KOPT-K1 (cell line): ENCODE measurements around the gene RNU5B-1.

Source experiments
- H3K27ac ChIP-seq: fragments of 200-600 bp; sonication (generic); 2 replicates; pipeline ENCODE4 v1.5.1; 2016; ENCODE audit warnings: antibody characterized with exemption, mild to moderate bottlenecking, low read depth, low read length; ENCODE audit not compliant: poor library complexity, severe bottlenecking
- H3K36me3 ChIP-seq: fragments of 200-600 bp; sonication (generic); 2 replicates; pipeline ENCODE4 v1.5.1; 2017; ENCODE audit warnings: antibody characterized with exemption, mild to moderate bottlenecking, low read length, moderate library complexity; ENCODE audit not compliant: insufficient read depth
- H3K9me3 ChIP-seq: fragments of 200-600 bp; sonication (generic); 2 replicates; pipeline ENCODE4 v1.5.1; 2017; ENCODE audit warnings: antibody characterized with exemption, low read length, mild to moderate bottlenecking; ENCODE audit not compliant: insufficient read depth, poor library complexity, severe bottlenecking

Gene RNU5B-1

DNA sequence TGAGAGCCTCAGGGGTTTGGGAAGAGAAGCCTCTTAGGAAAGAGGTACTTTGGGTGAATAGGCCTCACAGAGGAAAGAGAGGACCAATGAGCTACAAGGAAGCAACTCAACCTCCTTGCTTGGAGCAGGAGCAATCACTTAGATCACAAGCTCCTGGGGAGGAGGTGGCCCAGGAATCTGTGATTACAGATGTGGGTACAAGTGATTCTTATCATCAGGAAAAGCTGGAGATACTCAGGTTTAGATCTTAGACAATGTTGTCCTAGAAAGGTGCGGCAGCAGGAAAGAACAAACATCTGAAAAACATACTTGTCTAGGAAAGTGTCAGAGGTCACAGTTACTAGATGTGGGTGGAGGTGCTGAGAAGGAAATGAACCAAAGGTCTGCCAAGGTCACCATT, 26.0 kb upstream of the RNU5B-1 start:
- Histone ChIP-seq H3K36me3 (peaks cover 19% of the 10 kb centered on the region; the same call in 1 of the 2 replicates), H3K27ac (no peak overlapping the region), H3K9me3 (no peaks in the 10 kb centered on the region)

DNA sequence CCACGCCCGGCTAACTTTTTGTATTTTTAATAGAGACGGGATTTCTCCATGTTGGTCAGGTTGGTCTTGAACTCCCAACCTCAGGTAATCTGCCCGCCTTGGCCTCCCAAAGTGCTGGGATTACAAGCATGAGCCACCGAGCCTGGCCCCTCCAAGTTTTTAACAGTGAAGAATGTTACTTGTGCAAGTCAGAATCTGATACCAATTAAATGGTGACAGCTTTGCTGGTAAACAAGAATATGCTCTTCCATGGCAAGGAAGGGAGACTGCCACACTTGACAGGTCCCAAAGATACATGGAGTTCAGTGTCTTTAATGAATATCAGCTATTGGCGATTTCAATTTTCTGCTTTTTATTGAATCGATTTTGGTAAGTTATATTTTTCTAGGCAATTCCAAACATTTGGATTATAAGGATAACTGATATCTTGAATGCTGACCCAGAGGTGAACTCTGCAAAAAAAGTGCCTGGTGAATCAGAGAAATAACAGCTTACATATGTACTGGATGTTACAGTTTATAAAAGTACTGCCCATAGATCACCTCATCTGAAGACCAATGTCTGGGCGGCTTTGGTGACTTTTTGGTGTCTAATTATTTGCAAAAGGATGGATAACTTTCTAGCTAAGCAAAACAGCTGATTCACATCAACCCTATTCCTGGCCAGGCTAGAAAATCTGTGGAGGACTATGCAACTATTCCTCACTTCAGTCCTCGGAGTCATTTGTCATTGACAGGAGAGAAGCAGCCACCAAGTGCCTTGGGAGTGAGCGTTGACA, 19.0 kb upstream of the RNU5B-1 start:
- peak overlapping the region; percentile 88 for H3K27ac ChIP-seq
- no peaks in the 10 kb centered on the region for H3K9me3 ChIP-seq

DNA sequence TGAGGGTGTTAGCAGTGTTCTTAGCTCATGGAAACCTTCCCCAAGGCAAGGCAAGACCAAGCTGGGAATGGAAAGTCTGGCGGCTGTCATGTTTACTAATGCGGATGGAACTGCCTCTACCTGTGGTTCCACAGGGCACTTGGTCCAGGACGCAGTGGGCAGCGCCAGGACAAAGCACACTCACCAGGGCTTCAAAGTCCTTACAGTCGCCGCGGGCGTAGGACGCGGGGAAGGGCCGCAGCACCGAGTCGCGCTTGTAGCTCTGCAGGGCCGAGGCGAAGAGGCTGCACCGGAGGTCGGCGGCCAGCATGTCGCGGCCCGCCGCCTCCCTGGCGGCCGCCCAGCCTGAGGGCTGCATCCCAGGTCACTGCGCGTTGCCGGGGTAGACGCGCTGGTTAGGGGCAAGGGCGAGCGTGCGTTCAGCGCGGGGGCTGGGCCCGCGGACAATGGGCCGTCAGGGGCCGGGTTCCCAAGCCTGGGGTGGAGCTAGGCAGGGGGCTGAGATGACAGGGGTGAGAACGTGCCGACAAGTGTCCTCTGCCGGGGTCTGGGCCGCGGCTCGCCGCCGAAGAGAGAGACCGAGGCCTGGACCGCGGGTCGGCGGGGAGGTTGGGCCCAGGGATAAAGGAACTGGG, 18.3 kb upstream of the RNU5B-1 start:
- H3K9me3 ChIP-seq: no peaks in the 10 kb centered on the region
- H3K36me3 ChIP-seq: peaks cover 7% of the 10 kb centered on the region; the same call in 1 of the 2 replicates
- H3K27ac ChIP-seq: peak overlapping the region; percentile 88

More for the DNA sequence above, 19.0 kb upstream of the RNU5B-1 start:
- peaks cover 7% of the 10 kb centered on the region; the same call in 1 of the 2 replicates for H3K36me3 ChIP-seq

DNA sequence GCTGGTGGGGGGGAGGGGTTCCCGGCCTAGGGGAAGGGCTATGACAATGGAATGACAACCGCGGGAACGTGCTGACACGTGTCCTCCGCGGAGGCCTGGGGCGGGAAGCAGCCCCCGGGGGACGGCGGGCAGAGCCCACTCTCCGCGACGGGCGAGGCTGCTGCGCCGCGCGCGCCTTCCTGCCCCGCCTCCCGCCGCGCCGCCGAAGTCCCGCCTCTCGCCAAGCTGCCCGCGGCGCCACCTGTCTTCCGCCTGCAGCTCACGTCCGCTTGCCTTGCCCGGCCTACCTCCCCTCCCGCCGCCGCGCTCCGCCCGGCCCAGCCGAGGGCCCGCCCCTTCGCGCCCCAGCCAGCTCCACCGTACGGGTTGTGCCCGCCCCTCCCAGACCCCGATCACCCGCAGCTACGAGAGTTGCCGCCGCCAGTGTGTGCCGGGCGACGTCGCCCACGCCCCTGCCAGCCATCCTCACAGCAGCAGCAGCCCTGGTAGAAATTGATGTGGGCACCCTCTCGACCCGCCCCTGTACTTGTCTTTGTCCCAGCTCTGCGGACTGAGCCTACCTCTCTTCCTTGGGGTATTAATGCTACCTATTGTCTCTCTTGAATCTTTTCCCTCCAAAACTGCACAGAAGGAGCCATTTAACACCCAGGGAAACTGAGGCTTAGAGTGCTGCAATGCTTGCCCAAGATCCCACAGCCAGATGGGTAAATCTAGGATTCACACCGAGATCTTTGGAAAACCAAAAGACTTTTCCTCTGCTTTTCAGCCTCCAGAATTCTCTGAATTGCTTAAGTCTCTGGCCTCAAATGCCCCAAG, 17.6 kb upstream of the RNU5B-1 start, which contains the start of gene PARP16:
PARP16 (minus strand) TSS at position 180 of the 816 bp plus-strand sequence. CDS start 457 bp downstream, outside the sequence.
- peak within 1 kb of the TSS; percentile 88 for H3K27ac ChIP-seq
- no peaks in the 10 kb centered on the region for H3K9me3 ChIP-seq
- H3K36me3 ChIP-seq: peaks cover 5% of the 10 kb centered on the region; the same call in 1 of the 2 replicates

DNA sequence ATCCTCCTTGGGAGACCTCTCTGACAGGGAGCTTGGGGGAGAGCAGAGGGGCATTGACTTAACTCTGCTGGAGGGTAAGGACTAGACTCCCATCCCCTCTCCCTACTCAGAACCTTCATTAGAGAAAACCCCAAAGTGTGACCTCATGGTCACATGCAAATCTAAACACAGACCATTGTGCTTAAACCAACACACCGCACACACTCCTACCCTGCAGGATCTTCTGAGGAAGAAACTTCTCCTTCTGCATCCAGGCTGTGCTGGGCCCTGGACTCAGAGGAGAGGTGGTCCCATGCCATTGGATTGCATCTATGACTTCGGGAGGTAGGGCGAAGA, 17.0 kb upstream of the RNU5B-1 start:
- Histone ChIP-seq H3K36me3 (no peaks in the 10 kb centered on the region), H3K27ac (peak overlapping the region; percentile 88), H3K9me3 (no peaks in the 10 kb centered on the region)

DNA sequence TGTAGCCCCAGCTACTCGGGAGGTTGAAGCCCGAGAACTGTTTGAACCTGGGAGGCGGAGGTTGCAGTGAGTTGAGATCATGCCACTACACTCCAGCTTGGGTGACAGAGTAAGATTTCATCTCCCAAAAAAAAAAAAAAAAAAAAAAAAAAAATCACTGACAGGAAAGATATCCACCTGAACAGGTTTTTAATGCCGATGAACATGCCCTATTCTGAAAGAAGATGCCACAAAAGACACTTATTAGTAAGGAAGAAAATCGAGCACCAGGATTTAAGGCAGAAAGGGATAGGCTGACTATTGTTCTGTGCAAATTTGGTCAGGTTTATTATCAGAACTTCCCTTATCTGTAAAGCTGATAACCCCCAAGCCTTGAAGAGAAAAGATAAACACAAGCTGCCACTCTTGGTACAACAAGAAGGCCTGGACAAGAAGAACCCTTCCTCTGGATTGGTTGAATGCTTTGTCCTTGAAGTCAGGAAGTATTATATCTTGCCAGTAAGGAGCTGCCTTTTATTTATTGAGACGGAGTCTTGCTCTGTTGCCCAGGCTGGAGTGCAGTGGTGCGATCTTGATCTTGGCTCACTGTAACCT, 15.1 kb upstream of the RNU5B-1 start:
- Histone ChIP-seq H3K9me3 (no peaks in the 10 kb centered on the region), H3K36me3 (no peaks in the 10 kb centered on the region), H3K27ac (no peak overlapping the region)

DNA sequence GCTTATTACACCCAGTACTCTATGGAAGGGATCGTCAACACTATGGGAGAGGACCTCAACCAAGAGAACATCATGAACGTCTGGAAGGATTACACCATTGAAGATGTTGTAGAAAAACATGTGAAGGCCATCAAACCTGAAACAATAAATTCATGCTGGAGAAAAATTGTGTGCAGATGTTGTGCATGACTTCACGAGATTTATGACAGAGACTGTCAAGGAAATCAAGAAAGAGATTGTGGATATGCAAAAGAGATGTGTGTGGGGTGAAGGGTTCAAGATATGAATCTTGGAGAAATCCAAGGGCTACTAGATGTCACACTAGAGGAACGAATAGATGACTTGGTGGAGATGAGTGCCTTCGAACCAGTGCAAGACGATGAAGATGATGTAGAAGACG, 14.2 kb upstream of the RNU5B-1 start:
- Histone ChIP-seq H3K36me3 (no peaks in the 10 kb centered on the region), H3K27ac (no peak overlapping the region), H3K9me3 (no peaks in the 10 kb centered on the region)

DNA sequence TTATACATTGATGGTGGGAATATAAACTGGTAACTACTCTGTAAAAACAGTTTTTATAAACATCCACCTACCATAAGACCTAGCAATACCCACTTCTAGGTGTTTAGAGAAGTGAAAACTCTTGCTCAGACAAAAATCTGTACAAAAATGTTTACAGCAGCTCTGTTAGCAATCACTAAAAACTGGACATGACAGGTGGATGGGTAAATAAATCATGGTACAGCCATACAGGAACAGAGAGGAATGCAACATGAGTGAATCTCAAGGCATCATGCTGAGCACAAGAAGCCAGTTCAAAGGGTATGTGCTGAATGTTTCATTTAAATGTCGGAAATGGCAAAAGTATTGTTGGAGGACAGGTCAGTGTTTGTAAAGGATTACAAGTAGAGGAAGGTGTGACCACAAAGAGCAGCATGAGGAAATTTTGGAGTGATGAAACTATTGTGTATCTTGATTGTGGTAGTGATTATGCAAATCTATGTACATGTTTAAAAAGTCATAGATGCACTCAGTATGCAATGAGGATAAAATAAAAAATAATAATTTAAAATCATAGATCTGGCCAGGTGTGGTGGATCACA, 11.4 kb upstream of the RNU5B-1 start:
- H3K9me3 ChIP-seq: no peaks in the 10 kb centered on the region
- H3K27ac ChIP-seq: no peak overlapping the region

DNA sequence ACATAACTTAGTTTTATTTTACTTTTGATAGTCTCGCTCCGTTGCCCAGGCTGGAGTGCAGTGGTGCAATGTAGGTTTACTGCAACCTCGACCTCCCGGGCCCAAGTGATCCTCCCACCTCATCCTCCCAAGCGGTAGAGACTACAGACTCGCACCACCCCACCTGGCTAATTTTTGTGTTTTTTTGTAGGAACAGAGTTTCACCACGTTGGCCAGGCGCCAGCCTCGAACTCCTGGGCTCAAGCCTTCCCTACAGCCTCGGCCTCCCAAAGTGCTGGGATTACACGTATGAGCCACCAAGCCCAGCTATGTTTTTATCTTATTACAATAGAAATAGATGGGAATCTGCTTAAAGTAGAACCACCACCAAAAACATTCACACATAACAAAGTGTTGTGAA, 5.7 kb upstream of the RNU5B-1 start:
- no peaks in the 10 kb centered on the region for H3K9me3 ChIP-seq
- H3K27ac ChIP-seq: peak overlapping the region; percentile 61

More for the DNA sequence above, 11.4 kb upstream of the RNU5B-1 start:
- no peaks in the 10 kb centered on the region for H3K36me3 ChIP-seq

DNA sequence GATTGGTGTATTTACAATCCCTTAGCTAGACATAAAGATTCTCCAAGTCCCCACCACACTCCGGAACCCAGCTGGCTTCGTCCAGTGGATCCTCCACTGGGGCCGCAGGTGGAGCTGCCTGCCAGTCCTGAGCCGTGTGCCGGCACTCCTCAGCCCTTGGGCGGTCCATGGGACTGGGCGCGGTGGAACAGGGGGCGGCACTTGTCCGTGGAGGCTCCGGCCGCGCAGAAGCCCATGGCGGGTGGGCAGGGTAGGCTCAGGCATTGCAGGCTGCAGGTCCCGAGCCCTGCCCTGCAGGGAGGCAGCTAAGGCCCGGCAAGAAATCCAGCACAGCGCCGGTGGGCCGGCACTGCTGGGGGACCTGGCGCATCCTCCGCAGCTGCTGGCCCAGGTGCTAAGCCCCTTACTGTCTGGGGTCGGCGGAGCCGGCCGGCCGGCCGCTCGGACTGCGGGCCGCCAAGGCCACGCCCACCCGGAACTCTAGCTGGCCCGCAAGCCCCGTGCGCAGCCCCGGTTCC, 3.5 kb upstream of the RNU5B-1 start:
- no peak overlapping the region for H3K27ac ChIP-seq
- no peaks in the 10 kb centered on the region for H3K9me3 ChIP-seq
- H3K36me3 ChIP-seq: no peaks in the 10 kb centered on the region

More for the DNA sequence above, 5.7 kb upstream of the RNU5B-1 start:
- H3K36me3 ChIP-seq: no peaks in the 10 kb centered on the region

DNA sequence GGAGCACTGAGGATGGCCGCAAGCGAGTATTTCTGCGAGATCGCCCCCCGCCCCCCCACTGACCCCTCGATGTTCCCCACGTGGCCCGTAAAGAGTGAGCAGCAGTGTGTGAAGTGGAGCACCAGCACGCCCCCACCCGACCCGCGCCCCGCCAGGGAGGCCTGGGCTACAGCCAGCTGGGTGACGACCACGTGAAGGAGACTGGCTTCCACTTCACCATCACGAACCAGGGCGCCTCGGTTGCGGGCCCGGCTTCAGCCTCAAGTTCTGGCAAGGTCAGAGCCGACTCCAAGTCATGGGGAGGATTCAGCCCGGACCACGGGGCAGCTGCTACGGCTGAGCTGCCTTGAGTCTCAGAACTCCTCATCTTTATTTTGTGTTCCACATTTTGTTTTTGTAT, 2.4 kb upstream of the RNU5B-1 start:
- H3K27ac ChIP-seq: no peak overlapping the region
- H3K9me3 ChIP-seq: no peaks in the 10 kb centered on the region
- H3K36me3 ChIP-seq: no peaks in the 10 kb centered on the region

DNA sequence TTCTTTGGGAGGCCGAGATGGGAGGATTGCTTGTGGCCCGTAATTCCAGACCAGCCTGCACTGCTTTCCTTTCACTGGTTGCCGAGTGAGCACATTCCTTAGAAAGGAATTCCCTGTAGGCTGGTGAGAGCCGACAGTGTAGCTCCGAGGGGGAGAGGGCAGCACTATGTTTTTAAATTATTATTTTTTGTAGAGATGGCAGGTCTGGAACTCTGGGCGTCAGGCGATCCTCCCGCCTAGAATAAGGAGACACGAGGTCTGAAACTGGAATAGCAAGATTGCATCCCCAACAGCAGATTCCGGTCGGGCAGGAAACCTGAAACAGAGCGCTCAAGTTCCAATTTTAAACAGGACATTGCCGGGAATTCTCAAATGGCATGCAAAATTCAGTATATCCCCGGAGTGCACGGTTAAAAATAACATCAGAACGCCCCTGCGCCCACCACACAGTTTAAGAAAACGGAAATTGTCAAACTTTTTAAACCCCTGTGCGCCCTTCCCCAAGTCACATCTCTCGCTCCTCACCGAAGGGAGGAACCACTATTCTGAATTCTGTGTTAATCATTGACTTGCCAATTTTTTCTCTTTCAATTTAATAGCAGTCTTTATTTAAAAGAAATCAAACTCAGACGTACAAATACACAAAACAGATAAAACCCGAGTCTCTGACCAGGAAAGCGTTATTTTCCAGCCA, 643 bp upstream of the RNU5B-1 start:
- H3K27ac ChIP-seq: peak overlapping the region; percentile 85
- H3K9me3 ChIP-seq: no peaks in the 10 kb centered on the region
- H3K36me3 ChIP-seq: no peaks in the 10 kb centered on the region

DNA sequence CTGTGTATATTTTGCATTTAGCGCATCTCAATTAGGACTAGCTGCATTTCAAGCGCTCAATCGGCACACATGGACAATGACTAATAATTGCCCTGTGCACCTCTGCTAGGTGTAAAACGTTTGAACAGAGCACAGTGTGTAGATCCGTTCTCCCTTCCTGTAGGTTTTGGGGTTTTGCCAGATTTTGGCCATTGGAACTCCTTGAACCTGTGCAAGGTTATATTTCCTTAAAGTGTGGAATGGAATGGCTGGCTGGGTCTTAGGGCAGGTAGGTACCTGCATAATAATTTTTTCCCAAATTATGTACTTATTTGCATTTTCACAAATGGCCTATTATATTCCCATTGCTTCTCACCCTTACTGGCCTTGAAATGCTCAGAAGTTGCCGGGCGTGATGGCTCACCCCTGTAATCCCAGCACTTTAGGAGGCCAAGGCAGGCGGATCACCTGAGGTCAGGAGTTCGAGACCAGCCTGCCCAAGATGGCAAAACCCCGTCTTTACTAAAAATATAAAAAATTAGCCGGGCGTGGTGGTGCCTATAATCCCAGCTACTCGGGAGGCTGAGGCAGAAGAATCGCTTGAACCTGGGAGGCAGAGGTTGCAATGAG, 777 bp downstream of the RNU5B-1 start:
- Histone ChIP-seq H3K27ac (no peak overlapping the region), H3K36me3 (no peaks in the 10 kb centered on the region), H3K9me3 (no peaks in the 10 kb centered on the region)
